Omental fat pad (tissue), 4 donors: ENCODE data around the gene KIF26B. TPM values are rescaled to one million over a fixed set of nuclear protein-coding genes. Genes with fewer than 3 reads are reported as not detected.

Experiments used
- ATAC-seq: fragments of 150-250 bp; one replicate; pipeline ENCODE4 v1.9.1; 2016; ENCODE audit warnings: mild to moderate bottlenecking, moderate library complexity; ENCODE audit not compliant: low FRiP score
- DNase-seq: peaks from one replicate; pipeline ENCODE4 v3.0.0-alpha.2; 2019; ENCODE audit warnings: low spot score
- CTCF ChIP-seq, 3 donors: fragments of 450-650 bp; IDR thresholded peaks; one replicate each; pipeline ENCODE4 v1.5.1; 2016 to 2017; ENCODE audit warnings: antibody characterized with exemption in 3 of 3, mild to moderate bottlenecking in 3 of 3, moderate library complexity in 2 of 3
- total RNA-seq, 4 donors: library from RNA; depleted of rRNA; stranded (reverse); fragments of >200 nt; gene quantifications; one replicate each; pipeline ENCODE4 v1.1.0, GENCODE V29; 2016

The KIF26B gene
- total RNA-seq, 4 donors from 2014 or later = 0.13 to 0.96 (median 0.39) TPM

- ATAC-seq (no peak), DNase-seq (no peak)
- no peak for TF ChIP-seq CTCF (IDR thresholded peaks at IDR 0.05)
Observed at GRCh38 chr1:245582026-245582425, 427.2 kb downstream of the KIF26B start.

GRCh38 chr1:245583081-245583480, 428.3 kb downstream of the KIF26B start:
- no peak for ATAC-seq
- TF ChIP-seq CTCF (IDR thresholded peaks at IDR 0.05) = no peak
- DNase-seq = no peak

GRCh38 chr1:245583575-245584330, 429.0 kb downstream of the KIF26B start:
- ATAC-seq (peak; percentile 22), DNase-seq (no peak)
- TF ChIP-seq CTCF (IDR thresholded peaks at IDR 0.05) = no peak

GRCh38 chr1:245585252-245585959, 430.6 kb downstream of the KIF26B start:
- no peak for DNase-seq
- TF ChIP-seq CTCF (IDR thresholded peaks at IDR 0.05) = no peak
- ATAC-seq = no peak

- TF ChIP-seq CTCF (IDR thresholded peaks at IDR 0.05) = no peak
- DNase-seq (no peak), ATAC-seq (no peak)
Observed at GRCh38 chr1:245587435-245588115, 432.8 kb downstream of the KIF26B start.

- ATAC-seq (no peak), DNase-seq (no peak)
- TF ChIP-seq CTCF (IDR thresholded peaks at IDR 0.05) = no peak
Observed at GRCh38 chr1:245588116-245588639, 433.4 kb downstream of the KIF26B start.
